A549 (cell line): ENCODE results near the gene POPDC2.

Experiments used
- ATOH8 ChIP-seq: fragments of 250-450 bp; sonication (Bioruptor Pico); IDR thresholded peaks from 2 replicates; pipeline ENCODE4 v1.5.0; 2020; ENCODE audit warnings: low read depth, mild to moderate bottlenecking, moderate library complexity
- CHD2 ChIP-seq: fragments of 150-350 bp; IDR thresholded peaks from 2 replicates; pipeline ENCODE4 v1.6.1; 2014; ENCODE audit warnings: low read length; ENCODE audit not compliant: partially characterized antibody
- CHD4 ChIP-seq: fragments of 200-600 bp; sonication (generic); IDR thresholded peaks from 2 replicates; pipeline ENCODE4 v1.6.1; 2016; ENCODE audit warnings: antibody characterized with exemption, mild to moderate bottlenecking, borderline replicate concordance
- CTCF ChIP-seq: fragments of >200 bp; sonication (Bioruptor Twin); formaldehyde crosslinking; IDR thresholded peaks from 3 replicates; pipeline ENCODE4 v1.5.1; 2016
- EP300 ChIP-seq, 2 experiments: fragments of >200 bp; sonication (Bioruptor Twin); formaldehyde crosslinking; IDR thresholded peaks; 2 replicates in 1 of 2; 3 replicates in 1 of 2; pipeline ENCODE4 v1.6.1; 2016 to 2017
- NR3C1 ChIP-seq: fragments of >200 bp; sonication (Bioruptor Twin); formaldehyde crosslinking; IDR thresholded peaks from 3 replicates; pipeline ENCODE4 v1.6.1; 2017
- POLR2A ChIP-seq: IDR thresholded peaks from 2 replicates; pipeline ENCODE4 v1.6.1; 2012; ENCODE audit warnings: mild to moderate bottlenecking, low read length
- REST ChIP-seq: fragments of 200-600 bp; sonication (generic); IDR thresholded peaks from 2 replicates; pipeline ENCODE4 v1.6.1; 2016; ENCODE audit warnings: antibody characterized with exemption, mild to moderate bottlenecking, moderate library complexity
- USF2 ChIP-seq: fragments of 450-650 bp; IDR thresholded peaks from 2 replicates; pipeline ENCODE4 v1.6.1; 2014; ENCODE audit warnings: antibody characterized with exemption

GRCh38 chr3:119613872-119614271 lies 46.5 kb downstream of the POPDC2 start:
- TF ChIP-seq USF2 (no peak), CHD2 (no peak), CTCF (no peak), CHD4 (no peak), EP300 (IDR thresholded peaks at IDR 0.05) (no peak), POLR2A (no peak), NR3C1 (no peak), REST (no peak), ATOH8 (CRISPR knock-in tag) (no peak)
